Fibroblast of upper back skin (primary cell): ENCODE data around the gene MINK1.

Experiments
- DNase-seq: peaks from one replicate; pipeline ENCODE4 v3.0.0-alpha.2; 2013

The MINK1 gene

GRCh38 chr17:4833178-4833940 is at the start of gene MINK1:
MINK1 (plus strand) TSS chr17:4833340; CDS start chr17:4833584, 244 bp downstream.
- peak; percentile 93 for DNase-seq

- no peak for DNase-seq
Observed at GRCh38 chr17:4785311-4786105, 47.6 kb upstream of the MINK1 start.

- DNase-seq = peak; percentile 19
Observed at GRCh38 chr17:4786106-4786511, 47.0 kb upstream of the MINK1 start, which contains the start of gene VMO1. VMO1 (minus strand) TSS chr17:4786364; CDS start chr17:4786352, 12 bp downstream.

GRCh38 chr17:4786516-4786915 is 46.6 kb upstream of the MINK1 start:
- no peak for DNase-seq

GRCh38 chr17:4788159-4788806 is 44.9 kb upstream of the MINK1 start:
- DNase-seq = no peak

GRCh38 chr17:4788807-4789700 is 44.1 kb upstream of the MINK1 start, which contains the start of gene GLTPD2:
GLTPD2 (plus strand) TSS chr17:4788964; CDS start chr17:4789012, 48 bp downstream.
- no peak for DNase-seq

GRCh38 chr17:4789701-4789950 is 43.5 kb upstream of the MINK1 start:
- no peak for DNase-seq

- DNase-seq = peak; percentile 86
Observed at GRCh38 chr17:4789951-4790704, 43.0 kb upstream of the MINK1 start.

- DNase-seq = no peak
Observed at GRCh38 chr17:4790705-4791088, 42.4 kb upstream of the MINK1 start.

- no peak for DNase-seq
Observed at GRCh38 chr17:4795168-4795567, 38.0 kb upstream of the MINK1 start.

GRCh38 chr17:4796552-4796920 is 36.6 kb upstream of the MINK1 start:
- peak; percentile 27 for DNase-seq

GRCh38 chr17:4800462-4801196 is 32.5 kb upstream of the MINK1 start:
- no peak for DNase-seq

GRCh38 chr17:4802228-4802627 is 30.9 kb upstream of the MINK1 start, which contains the start of gene C17orf114:
C17orf114 (minus strand) TSS chr17:4802328.
- DNase-seq = no peak

- no peak for DNase-seq
Observed at GRCh38 chr17:4806456-4806776, 26.7 kb upstream of the MINK1 start.

- DNase-seq = peak; percentile 73
Observed at GRCh38 chr17:4806777-4807604, 26.1 kb upstream of the MINK1 start, which contains the start of gene PLD2. PLD2 (plus strand) TSS chr17:4807152; CDS start chr17:4807773, 621 bp downstream.

GRCh38 chr17:4807605-4808377 is 25.3 kb upstream of the MINK1 start:
- DNase-seq = no peak

- no peak for DNase-seq
Observed at GRCh38 chr17:4808378-4808767, 24.8 kb upstream of the MINK1 start.

GRCh38 chr17:4810696-4811290 is 22.3 kb upstream of the MINK1 start:
- DNase-seq = no peak

- no peak for DNase-seq
Observed at GRCh38 chr17:4811471-4811870, 21.7 kb upstream of the MINK1 start.
